Kidney capillary endothelial cell (primary cell): ENCODE results near the gene ELFN1.
"Not testable (repeated sequence)": the region's sequence is repeated elsewhere in the genome, so short reads cannot be mapped to it uniquely, and the experiment has no call there.

Experiments used
- DNase-seq: peaks from one replicate; pipeline ENCODE4 v3.0.0-alpha.2; 2018; ENCODE audit warnings: low spot score

ELFN1 gene

GRCh38 chr7:1755783-1756625 is 85.9 kb downstream of the ELFN1 start:
- DNase-seq = no peak

DNA sequence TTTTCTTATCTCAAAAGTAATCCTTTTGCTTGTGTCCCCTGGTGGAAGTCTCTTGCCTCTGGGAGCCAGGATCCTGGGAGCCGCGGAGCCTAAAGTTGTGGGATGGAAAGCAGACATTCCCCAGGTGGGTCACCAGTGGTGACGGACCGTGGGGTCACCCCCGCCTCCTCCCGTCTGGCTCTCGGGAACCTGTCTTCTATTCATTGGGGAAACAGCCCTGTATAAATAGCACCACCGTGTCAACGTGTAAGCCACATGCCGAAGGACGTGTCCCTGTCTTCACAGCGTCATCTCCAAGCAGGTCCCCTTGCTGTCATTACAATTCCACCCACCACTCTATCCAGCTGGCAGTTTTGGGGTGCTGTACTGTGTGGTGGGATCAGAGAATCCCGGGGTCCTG is 87.5 kb downstream of the ELFN1 start:
- no peak for DNase-seq

- DNase-seq = no peak
Measured at GRCh38 chr7:1758028-1758858, 88.2 kb downstream of the ELFN1 start.

DNA sequence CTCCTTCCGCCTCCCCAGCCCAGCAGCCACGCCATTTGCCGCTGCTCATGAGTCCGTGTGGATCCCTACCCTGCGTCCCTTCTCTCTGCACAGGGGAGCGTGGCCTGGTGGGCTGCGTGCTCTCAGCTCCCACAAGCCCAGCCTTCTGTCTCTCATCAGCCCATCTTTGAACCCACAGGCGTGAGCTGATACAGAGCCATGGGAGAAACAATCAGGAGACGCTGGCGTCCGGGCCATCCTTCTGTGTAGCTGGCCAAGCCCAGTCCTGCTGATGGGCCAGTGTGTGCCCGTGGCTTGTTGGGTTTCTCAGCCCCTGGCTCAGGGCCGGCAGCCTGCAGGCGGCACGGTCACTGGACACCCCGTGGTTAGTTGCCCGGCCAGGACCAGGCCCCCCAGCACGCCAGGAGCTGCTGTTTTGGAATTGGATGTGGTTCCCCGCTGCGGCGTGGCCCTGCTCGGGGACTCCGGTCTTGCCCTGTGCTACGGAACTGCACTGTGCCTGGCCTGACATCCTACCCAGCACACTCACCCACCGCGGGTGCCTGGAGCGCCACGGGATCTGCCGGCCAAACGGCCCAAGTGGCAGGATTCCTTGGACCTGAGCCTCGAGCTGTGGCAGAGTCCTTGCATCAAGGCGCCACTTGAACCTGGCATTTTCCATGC is 88.9 kb downstream of the ELFN1 start:
- no peak for DNase-seq

DNA sequence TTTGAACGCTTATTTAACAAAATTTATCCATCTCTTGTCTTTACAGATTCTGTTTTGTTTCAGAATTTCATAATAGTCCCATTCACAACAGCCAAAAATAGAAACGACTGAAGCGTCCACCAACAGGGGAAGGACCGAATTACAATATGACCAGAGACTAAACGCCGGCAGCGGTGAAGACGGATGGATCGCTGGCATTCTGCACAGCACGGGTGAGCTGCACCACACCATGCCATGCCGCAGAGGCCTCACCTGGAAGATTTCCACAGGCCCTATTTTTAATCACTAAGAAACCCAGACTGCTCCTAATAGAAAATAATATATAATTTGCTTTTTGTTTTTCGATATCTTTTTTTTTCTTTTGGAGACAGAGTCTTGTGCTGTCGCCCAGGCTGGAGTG is 91.0 kb downstream of the ELFN1 start:
- DNase-seq = no peak

GRCh38 chr7:1761774-1762173 is 91.7 kb downstream of the ELFN1 start:
- no peak for DNase-seq

GRCh38 chr7:1762238-1762945 is 92.3 kb downstream of the ELFN1 start:
- no peak for DNase-seq

DNA sequence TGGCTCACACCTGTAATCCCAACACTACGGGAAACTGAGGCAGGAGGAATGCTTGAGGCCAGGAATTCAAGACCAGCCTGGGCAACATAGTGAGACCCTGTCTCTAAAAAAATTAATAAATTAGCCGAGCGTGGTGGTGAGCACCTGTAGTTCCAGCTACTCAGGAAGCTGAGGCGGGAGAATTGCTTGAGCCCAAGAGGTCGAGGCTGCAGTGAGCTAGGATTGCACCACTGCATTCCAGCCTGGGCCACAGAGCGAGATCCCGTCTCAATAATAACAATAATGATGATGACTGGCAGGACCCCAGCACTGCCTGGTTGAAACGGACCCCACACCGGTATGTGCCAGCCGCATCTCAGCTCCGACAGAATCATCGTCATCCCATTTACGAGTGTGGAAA is 93.0 kb downstream of the ELFN1 start:
- DNase-seq = no peak

DNA sequence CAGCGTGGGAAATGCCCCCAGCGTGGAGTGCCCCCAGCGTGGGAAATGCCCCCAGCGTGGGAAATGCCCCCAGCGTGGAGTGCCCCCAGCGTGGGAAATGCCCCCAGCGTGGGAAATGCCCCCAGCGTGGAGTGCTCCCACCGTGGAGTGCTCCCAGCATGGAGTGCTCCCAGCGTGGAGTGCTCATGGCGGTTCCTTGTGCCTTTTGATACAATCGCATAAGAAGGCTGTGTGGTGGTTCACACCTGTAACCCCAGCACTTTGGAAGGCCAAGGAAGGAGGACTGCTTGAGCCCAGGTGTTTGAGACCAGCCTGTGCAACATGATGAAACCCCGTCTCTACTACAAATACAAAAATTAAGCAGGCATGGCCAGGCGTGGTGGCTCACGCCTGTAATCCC is 93.8 kb downstream of the ELFN1 start:
- not testable (repeated sequence) for DNase-seq

GRCh38 chr7:1765336-1765735 is 95.3 kb downstream of the ELFN1 start:
- no peak for DNase-seq

- DNase-seq = no peak
Measured at GRCh38 chr7:1767524-1767923, 97.4 kb downstream of the ELFN1 start.

DNA sequence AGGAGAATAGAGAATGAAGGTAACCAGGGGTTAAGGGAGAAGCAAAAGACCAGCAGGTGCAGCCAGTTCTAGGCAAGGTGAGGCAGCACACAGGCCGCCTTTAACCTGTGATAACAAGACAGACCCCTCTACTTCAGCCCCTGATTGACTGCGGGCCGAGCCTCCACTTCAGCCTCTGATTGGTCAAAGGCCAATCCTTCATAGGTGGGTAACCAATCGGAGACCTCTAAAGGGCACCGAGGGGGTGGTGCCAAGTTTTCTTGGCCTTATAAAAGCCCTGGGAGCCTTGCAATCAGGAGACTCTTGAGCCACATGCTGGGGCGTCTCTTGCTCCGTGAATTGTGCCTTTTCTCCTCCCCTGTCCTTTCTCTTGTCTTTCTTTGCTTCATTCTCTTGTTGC is 98.8 kb downstream of the ELFN1 start:
- DNase-seq = no peak

DNA sequence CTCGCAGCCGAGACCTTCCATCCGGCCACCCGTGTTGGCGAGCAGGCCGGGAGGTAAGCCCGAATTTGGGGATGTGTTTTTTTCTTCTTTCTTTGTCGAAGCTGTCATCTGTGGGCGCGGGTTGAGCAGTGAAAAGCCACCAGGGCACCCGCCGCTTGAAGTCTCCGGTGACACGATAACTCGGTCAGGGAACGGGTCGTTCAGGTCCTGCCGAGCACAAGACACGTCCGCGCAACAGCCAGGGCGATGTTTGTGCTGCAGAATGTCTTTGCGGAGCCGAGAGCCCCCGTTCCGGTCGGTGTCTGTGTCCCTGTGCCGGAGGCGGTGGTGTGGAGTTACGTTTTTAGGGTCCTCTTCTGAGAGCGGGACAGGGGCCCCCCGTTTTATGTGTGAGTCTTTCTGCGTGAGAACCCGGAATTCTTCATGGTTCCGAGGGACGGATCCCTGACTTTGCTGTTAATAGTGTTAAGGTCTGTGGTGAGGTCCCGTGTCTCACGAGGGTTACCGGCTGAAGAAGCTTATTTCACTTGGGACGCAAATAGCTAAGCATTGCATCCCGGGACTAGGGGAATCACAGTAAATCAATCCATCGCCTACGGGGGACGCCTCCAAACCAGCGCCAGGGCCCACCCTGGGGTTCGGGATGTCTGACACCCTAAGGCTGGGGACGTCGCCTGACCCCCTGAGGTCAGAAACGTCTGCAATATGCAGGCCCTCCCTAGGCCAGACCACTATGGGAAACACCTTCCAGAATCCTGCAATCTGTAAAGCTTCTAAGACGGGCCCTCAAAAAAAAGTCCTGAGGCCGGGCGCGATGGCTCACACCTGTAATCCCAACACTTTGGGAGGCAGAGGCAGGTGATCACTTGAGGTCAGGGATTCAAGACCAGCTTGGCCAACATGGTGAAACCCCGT is 99.5 kb downstream of the ELFN1 start:
- DNase-seq = no peak

DNA sequence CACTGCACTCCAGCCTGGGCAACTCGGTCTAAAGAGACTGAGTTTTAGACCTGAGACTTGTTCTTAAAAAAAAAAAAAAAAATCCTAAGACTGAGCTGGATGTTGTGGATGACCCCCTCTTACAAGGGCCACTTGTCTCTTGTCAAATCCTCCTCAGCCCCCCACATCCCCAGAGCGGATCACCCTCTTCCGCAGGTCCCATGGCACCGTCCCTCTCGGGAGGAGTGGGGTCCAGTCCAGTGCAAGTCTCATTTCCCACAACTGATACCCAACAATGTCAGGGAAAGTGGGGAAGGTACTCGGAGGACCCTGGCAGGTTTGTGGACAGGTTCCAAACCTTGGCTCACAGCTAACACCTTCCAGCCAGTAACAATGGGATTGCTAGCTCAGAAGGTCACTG is 100.3 kb downstream of the ELFN1 start:
- no peak for DNase-seq

GRCh38 chr7:1775389-1775788 is 105.3 kb downstream of the ELFN1 start:
- DNase-seq = no peak

DNA sequence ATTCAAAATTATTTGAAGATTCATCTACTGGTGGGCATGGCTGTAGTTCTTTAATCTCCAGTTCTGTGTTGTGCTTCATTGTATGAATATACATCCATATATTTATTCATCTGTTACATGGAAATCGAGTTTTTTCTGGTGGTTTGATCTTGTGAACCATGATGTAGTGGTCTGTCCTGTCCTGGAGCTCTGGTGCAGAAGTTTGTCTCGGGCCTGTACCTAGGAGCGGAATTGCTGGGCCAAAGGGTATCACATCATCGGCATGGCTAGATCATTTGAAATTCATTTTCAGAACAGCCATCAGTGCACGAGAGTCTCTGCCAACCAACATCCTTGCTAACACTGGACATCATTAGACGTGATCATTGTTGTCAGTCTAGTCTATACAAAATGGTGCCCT is 107.0 kb downstream of the ELFN1 start:
- DNase-seq = no peak

GRCh38 chr7:1779445-1779844 is 109.4 kb downstream of the ELFN1 start:
- no peak for DNase-seq

- no peak for DNase-seq
Measured at GRCh38 chr7:1781369-1781768, 111.3 kb downstream of the ELFN1 start.

- no peak for DNase-seq
Measured at GRCh38 chr7:1785839-1786238, 115.8 kb downstream of the ELFN1 start.

- no peak for DNase-seq
Measured at GRCh38 chr7:1787241-1787640, 117.2 kb downstream of the ELFN1 start.

- no peak for DNase-seq
Measured at GRCh38 chr7:1787681-1788235, 117.7 kb downstream of the ELFN1 start.
